ENCODE measurements around the gene CDKN1C.

The CDKN1C gene

GRCh38 chr11:2885678-2886081 lies at the start of gene CDKN1C:
Gene CDKN1C, minus strand, starts transcription at chr11:2885775. Its CDS starts 319 bp downstream, at chr11:2885456.
- no peak for FAIRE-seq

GRCh38 chr11:2934611-2935239 lies 49.1 kb upstream of the CDKN1C start:
- no peak for FAIRE-seq

- FAIRE-seq: no peak
Observed at GRCh38 chr11:2934021-2934550, 48.5 kb upstream of the CDKN1C start.

GRCh38 chr11:2933375-2934020 lies 47.9 kb upstream of the CDKN1C start:
- no peak for FAIRE-seq

- FAIRE-seq: no peak
Observed at GRCh38 chr11:2932850-2933251, 47.3 kb upstream of the CDKN1C start.

GRCh38 chr11:2931771-2932738 lies 46.5 kb upstream of the CDKN1C start:
- FAIRE-seq: no peak

- FAIRE-seq: no peak
Observed at GRCh38 chr11:2931420-2931746, 45.8 kb upstream of the CDKN1C start.

GRCh38 chr11:2930704-2931419 lies 45.3 kb upstream of the CDKN1C start:
- no peak for FAIRE-seq

- FAIRE-seq: no peak
Observed at GRCh38 chr11:2929950-2930703, 44.6 kb upstream of the CDKN1C start.

- FAIRE-seq: no peak
Observed at GRCh38 chr11:2929531-2929949, 44.0 kb upstream of the CDKN1C start.

GRCh38 chr11:2928605-2929530 lies 43.3 kb upstream of the CDKN1C start, which contains the start of gene PHLDA2:
Gene PHLDA2, minus strand, starts transcription at chr11:2929420. Its CDS starts 56 bp downstream, at chr11:2929364.
- no peak for FAIRE-seq

- no peak for FAIRE-seq
Observed at GRCh38 chr11:2927851-2928604, 42.5 kb upstream of the CDKN1C start.

GRCh38 chr11:2927121-2927800 lies 41.7 kb upstream of the CDKN1C start:
- no peak for FAIRE-seq

GRCh38 chr11:2926611-2927051 lies 41.1 kb upstream of the CDKN1C start:
- no peak for FAIRE-seq

- FAIRE-seq: no peak
Observed at GRCh38 chr11:2924821-2925675, 39.5 kb upstream of the CDKN1C start.

GRCh38 chr11:2924381-2924780 lies 38.8 kb upstream of the CDKN1C start:
- no peak for FAIRE-seq

- FAIRE-seq: no peak
Observed at GRCh38 chr11:2923446-2924375, 38.1 kb upstream of the CDKN1C start.
